MCF 10A (cell line): Measurements from ENCODE around the gene VPS36. TPM values are rescaled to one million over a fixed set of nuclear protein-coding genes. Genes with fewer than 3 reads are reported as not detected.
"Not testable (repeated sequence)": the region's sequence is repeated elsewhere in the genome, so short reads cannot be mapped to it uniquely, and the experiment has no call there.

Source experiments
- BruUV-seq: library from RNA; stranded (reverse); fragments of 400-500 nt; replicated peaks from 2 replicates; lab custom pipeline; 2021; lab: Mats Ljungman, UMichigan
- CTCF ChIA-PET: fragments of 300-600 bp; sonication (Branson Sonifier 250); formaldehyde crosslinking; extraction: SDS; loops from one replicate; lab custom pipeline; 2021; ENCODE audit warnings: antibody characterized with exemption, inconsistent platforms; lab: Yijun Ruan, JAX
- POLR2A ChIA-PET: fragments of 300-600, 350-650 bp; sonication (Branson Sonifier 250); formaldehyde crosslinking; extraction: SDS; loops from one replicate; lab custom pipeline; 2020; ENCODE audit warnings: antibody characterized with exemption, inconsistent platforms; lab: Yijun Ruan, JAX
- DNase-seq: peaks from one replicate; pipeline ENCODE4 v3.0.0-alpha.2; 2018; ENCODE audit not compliant: unreplicated experiment
- H3K27ac Mint-ChIP-seq: one replicate; pipeline ENCODE4 v1.8.0; 2022; ENCODE audit warnings: mild to moderate bottlenecking, low read depth, mixed read lengths; ENCODE audit not compliant: unreplicated experiment
- H3K27me3 Mint-ChIP-seq: one replicate; pipeline ENCODE4 v1.8.0; 2022; ENCODE audit warnings: mixed read lengths; ENCODE audit not compliant: insufficient read depth, unreplicated experiment
- H3K36me3 Mint-ChIP-seq: one replicate; pipeline ENCODE4 v1.8.0; 2022; ENCODE audit warnings: mild to moderate bottlenecking, moderate library complexity, mixed read lengths; ENCODE audit not compliant: insufficient read depth, unreplicated experiment
- H3K4me1 Mint-ChIP-seq: one replicate; pipeline ENCODE4 v1.8.0; 2022; ENCODE audit warnings: mixed read lengths; ENCODE audit not compliant: insufficient read depth, unreplicated experiment
- H3K4me3 Mint-ChIP-seq: one replicate; pipeline ENCODE4 v1.8.0; 2022; ENCODE audit warnings: mild to moderate bottlenecking, moderate library complexity, mixed read lengths; ENCODE audit not compliant: unreplicated experiment
- H3K9me3 Mint-ChIP-seq: one replicate; pipeline ENCODE4 v1.8.0; 2022; ENCODE audit warnings: mixed read lengths; ENCODE audit not compliant: unreplicated experiment
- CTCF ChIP-seq: fragments of 200-600 bp; IDR thresholded peaks from one replicate; pipeline ENCODE4 v1.8.0; 2022; ENCODE audit warnings: antibody characterized with exemption, mild to moderate bottlenecking; ENCODE audit not compliant: unreplicated experiment
- intact Hi-C: fragments of 100-400 bp; cut with micrococcal nuclease; formaldehyde crosslinking; loops from 2 replicates; pipeline ENCODE4 v1.14.1; 2022
- total RNA-seq: library from RNA; stranded (reverse); gene quantifications from 2 replicates; pipeline ENCODE4 v1.2.3, GENCODE V29; 2022

VPS36 gene
- total RNA-seq, 1 experiment from 2014 or later = 43.4 TPM

- no peak for DNase-seq
- TF ChIP-seq CTCF = no peak
- Mint-ChIP-seq H3K4me1 (peaks cover 6% of the 10 kb centered on the region), H3K36me3 (peaks cover 11% of the 10 kb centered on the region), H3K27me3 (no peaks in the 10 kb centered on the region), H3K9me3 (no peaks in the 10 kb centered on the region), H3K4me3 (no peak overlapping the region), H3K27ac (no peak overlapping the region)
- CTCF ChIA-PET = no interaction called here
- no TSS peak for BruUV-seq
- POLR2A ChIA-PET = interaction anchor here (1.3 kb wide), 1 partner anchor 24 kb away, joined by 3 read pairs; no protein-coding TSS in a partner anchor
- intact Hi-C loops = no loop called here
These were observed 72.5 kb downstream of the VPS36 start for GRCh38 chr13:52377898-52378297.

GRCh38 chr13:52374873-52375411, 75.5 kb downstream of the VPS36 start:
- Mint-ChIP-seq H3K27me3 (no peaks in the 10 kb centered on the region), H3K4me3 (no peak overlapping the region), H3K4me1 (peaks cover 15% of the 10 kb centered on the region), H3K9me3 (no peaks in the 10 kb centered on the region), H3K27ac (no peak overlapping the region), H3K36me3 (peaks cover 11% of the 10 kb centered on the region)
- no TSS peak for BruUV-seq
- ChIA-PET POLR2A (interaction anchor here (1.0 to 1.1 kb wide), 2 partner anchors 15 to 42 kb away, joined by 3 read pairs; no protein-coding TSS in a partner anchor), CTCF (interaction anchor here (0.8 to 1.1 kb wide), 2 partner anchors 63 to 76 kb away, joined by 3 read pairs; partner anchors contain the start of gene VPS36)
- no peak for TF ChIP-seq CTCF
- no peak for DNase-seq
- intact Hi-C loops = no loop called here

GRCh38 chr13:52374389-52374788, 76.0 kb downstream of the VPS36 start:
- H3K4me1 Mint-ChIP-seq = peaks cover 15% of the 10 kb centered on the region
- TF ChIP-seq CTCF = no peak
- H3K36me3 Mint-ChIP-seq = peaks cover 11% of the 10 kb centered on the region
- intact Hi-C loops = no loop called here
- no peaks in the 10 kb centered on the region for H3K27me3 Mint-ChIP-seq
- ChIA-PET POLR2A (interaction anchor here (0.7 to 1.4 kb wide), 4 partner anchors 13 to 45 kb away, joined by 3 to 5 read pairs (median 3); no protein-coding TSS in a partner anchor), CTCF (interaction anchor here (0.8 kb wide), 1 partner anchor 63 kb away, joined by 3 read pairs; no protein-coding TSS in a partner anchor)
- no TSS peak for BruUV-seq
- no peaks in the 10 kb centered on the region for H3K9me3 Mint-ChIP-seq
- H3K4me3 Mint-ChIP-seq = no peak overlapping the region
- no peak overlapping the region for H3K27ac Mint-ChIP-seq
- DNase-seq = no peak

- H3K27me3 Mint-ChIP-seq, BruUV-seq, H3K4me3 Mint-ChIP-seq, intact Hi-C loops, DNase-seq, H3K9me3 Mint-ChIP-seq, H3K27ac Mint-ChIP-seq: not testable (repeated sequence)
- peaks cover 15% of the 10 kb centered on the region for H3K4me1 Mint-ChIP-seq
- peaks cover 11% of the 10 kb centered on the region for H3K36me3 Mint-ChIP-seq
- ChIA-PET CTCF (interaction anchor here (2.0 kb wide), 1 partner anchor 77 kb away, joined by 7 read pairs; the partner anchor contains the start of gene VPS36), POLR2A (interaction anchor here (1.2 to 1.4 kb wide), 2 partner anchors 12 to 29 kb away, joined by 3 to 5 read pairs; no protein-coding TSS in a partner anchor)
These were observed 77.2 kb downstream of the VPS36 start for GRCh38 chr13:52373277-52373676.
